Measurements from ENCODE around the gene CCNB1IP1. TPM values are rescaled to one million over a fixed set of nuclear protein-coding genes. Genes with fewer than 3 reads are reported as not detected.

CCNB1IP1 gene
- total RNA-seq, 4 donors from 2014 or later = 21.5 to 52.0 (median 28.4) TPM

DNA sequence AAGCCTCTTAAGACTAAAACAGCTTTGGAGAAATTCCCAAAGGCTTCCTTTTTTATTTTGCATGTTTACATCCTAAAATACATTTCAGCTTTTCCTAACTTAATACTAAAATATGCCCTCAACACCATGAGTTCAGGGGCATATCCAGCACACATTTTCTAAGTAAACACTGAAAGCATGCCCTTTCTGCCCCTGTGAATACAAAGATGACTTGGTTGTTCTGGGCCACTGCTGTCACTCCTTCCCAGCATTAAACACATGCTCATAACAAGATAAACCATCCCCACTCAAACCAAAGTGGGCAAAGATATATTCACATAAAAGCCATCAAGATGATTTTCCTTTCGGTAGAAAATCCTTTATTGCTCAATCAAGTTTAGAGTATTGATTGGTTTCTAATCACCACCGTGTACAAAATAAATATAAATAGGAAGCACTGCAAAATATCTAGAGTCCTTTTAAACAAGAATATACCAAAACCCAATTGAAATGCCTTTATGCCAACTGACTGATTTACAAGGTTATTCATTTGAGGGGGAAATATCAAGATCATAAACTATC lies 1.9 kb downstream of the CCNB1IP1 start:
- peaks cover 0 to 3% (median 1%) of the 10 kb centered on the region in 4 donors for H3K4me1 ChIP-seq
- DNase-seq = no peak
- no peak overlapping the region for H3K4me3 ChIP-seq
- H3K27ac ChIP-seq = no peak overlapping the region
- no peaks in the 10 kb centered on the region for H3K9me3 ChIP-seq
- H3K27me3 ChIP-seq = no peaks in the 10 kb centered on the region
- no peak for TF ChIP-seq POLR2A (IDR thresholded peaks at IDR 0.05)
- TF ChIP-seq, protein P1, sequence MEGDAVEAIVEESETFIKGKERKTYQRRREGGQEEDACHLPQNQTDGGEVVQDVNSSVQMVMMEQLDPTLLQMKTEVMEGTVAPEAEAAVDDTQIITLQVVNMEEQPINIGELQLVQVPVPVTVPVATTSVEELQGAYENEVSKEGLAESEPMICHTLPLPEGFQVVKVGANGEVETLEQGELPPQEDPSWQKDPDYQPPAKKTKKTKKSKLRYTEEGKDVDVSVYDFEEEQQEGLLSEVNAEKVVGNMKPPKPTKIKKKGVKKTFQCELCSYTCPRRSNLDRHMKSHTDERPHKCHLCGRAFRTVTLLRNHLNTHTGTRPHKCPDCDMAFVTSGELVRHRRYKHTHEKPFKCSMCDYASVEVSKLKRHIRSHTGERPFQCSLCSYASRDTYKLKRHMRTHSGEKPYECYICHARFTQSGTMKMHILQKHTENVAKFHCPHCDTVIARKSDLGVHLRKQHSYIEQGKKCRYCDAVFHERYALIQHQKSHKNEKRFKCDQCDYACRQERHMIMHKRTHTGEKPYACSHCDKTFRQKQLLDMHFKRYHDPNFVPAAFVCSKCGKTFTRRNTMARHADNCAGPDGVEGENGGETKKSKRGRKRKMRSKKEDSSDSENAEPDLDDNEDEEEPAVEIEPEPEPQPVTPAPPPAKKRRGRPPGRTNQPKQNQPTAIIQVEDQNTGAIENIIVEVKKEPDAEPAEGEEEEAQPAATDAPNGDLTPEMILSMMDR (IDR thresholded peaks at IDR 0.05) = no peak
- H3K36me3 ChIP-seq = peaks cover 0 to 12% (median 0%) of the 10 kb centered on the region in 3 donors

DNA sequence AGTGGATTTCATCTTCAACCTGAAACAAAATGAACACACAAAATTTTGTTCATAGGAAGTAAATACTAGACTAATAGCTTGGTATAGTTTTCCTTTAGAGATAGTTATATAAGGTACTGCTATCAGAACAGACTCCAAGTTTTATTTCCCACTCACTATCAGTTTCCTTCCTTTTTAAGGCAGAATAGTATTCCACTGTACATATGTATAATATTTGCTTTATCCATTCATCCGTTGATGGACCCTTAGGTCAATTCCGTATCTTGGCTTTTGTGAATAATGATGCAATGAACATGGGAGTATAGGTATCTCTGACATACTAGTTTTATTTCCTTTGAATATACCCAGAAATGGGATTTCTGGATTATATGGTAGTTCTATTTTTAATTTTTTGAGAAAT lies 3.7 kb downstream of the CCNB1IP1 start:
- no peaks in the 10 kb centered on the region for H3K27me3 ChIP-seq
- H3K36me3 ChIP-seq = peaks cover 0 to 30% (median 0%) of the 10 kb centered on the region in 3 donors
- TF ChIP-seq, protein P1 (IDR thresholded peaks at IDR 0.05) = no peak
- TF ChIP-seq POLR2A (IDR thresholded peaks at IDR 0.05) = no peak
- H3K9me3 ChIP-seq = no peaks in the 10 kb centered on the region
- DNase-seq = no peak
- H3K4me1 ChIP-seq = peaks cover 0 to 3% (median 1%) of the 10 kb centered on the region in 4 donors
- H3K4me3 ChIP-seq = no peak overlapping the region
- H3K27ac ChIP-seq = no peak overlapping the region

DNA sequence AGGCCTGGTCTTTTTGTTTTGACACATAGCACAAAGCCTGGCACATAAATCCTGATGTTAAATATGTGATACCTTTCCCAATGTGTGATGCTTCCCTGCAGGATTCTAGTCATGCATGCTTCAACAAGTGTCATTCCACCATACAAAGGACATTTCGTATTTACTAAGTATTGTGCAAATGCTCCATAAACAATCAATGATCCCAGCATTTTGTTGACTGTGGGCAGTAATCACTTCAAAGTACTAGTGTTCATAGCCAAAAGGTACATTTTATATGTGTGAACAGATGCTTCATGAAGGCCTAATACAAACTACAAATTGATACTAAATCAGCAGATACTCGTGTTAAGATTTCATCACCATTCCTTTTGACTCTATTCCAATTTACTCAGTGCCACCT lies 4.4 kb downstream of the CCNB1IP1 start:
- Histone ChIP-seq H3K27me3 (no peaks in the 10 kb centered on the region), H3K36me3 (peaks cover 0 to 35% (median 0%) of the 10 kb centered on the region in 3 donors), H3K27ac (no peak overlapping the region), H3K4me3 (no peak overlapping the region), H3K4me1 (peaks cover 0 to 3% (median 1%) of the 10 kb centered on the region in 4 donors), H3K9me3 (no peaks in the 10 kb centered on the region)
- no peak for DNase-seq
- no peak for TF ChIP-seq POLR2A (IDR thresholded peaks at IDR 0.05)
- TF ChIP-seq, protein P1 (IDR thresholded peaks at IDR 0.05) = no peak

DNA sequence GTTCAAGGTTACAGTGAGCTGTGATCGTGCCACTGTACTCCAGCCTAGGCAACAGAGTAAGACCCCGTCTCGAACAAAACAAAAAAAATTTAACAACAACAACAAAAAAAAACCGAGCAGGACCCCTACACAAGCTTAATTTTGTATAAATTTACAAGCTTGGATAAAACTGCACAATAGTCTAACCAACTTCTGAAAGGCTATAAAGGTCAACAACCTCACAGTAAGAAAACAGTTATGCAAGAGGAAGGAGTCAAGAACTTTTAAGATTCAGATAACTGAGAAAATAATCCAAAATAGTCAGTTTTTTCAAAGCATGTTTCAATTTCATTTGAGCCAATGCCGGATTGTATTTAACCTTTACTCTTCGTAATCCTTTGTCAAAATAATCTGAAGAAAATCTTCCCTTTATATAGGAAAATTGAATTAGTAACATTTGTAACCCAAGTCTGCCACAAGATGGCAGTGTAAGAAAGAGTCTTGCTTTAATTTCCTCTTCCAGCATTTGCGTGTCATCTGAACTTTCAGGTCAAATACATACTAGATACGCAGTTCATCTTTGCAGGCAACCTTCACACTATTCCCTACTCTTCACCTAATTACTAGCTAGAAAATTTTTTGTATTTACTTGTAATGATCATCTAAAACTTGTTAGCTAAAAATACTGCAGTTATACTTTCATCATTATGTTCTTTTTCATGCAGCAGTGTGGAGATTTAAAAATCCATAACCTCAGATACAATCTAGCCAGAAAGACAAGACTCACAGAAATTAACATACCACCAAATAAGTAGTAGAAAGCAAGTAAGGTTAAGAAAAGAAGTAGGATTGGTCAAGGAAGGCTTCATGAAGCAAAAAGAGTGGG lies 5.8 kb downstream of the CCNB1IP1 start:
- H3K36me3 ChIP-seq = peaks cover 0 to 41% (median 0%) of the 10 kb centered on the region in 3 donors
- no peak for TF ChIP-seq POLR2A (IDR thresholded peaks at IDR 0.05)
- TF ChIP-seq, protein P1 (IDR thresholded peaks at IDR 0.05) = peak; percentile 46 to 91 (median 86)
- peaks cover 0 to 3% (median 1%) of the 10 kb centered on the region in 4 donors for H3K4me1 ChIP-seq
- H3K27ac ChIP-seq = peak overlapping the region in 2 of 4 donors; percentile 6 to 20
- H3K27me3 ChIP-seq = no peaks in the 10 kb centered on the region
- H3K9me3 ChIP-seq = no peaks in the 10 kb centered on the region
- no peak for DNase-seq
- H3K4me3 ChIP-seq = no peak overlapping the region

DNA sequence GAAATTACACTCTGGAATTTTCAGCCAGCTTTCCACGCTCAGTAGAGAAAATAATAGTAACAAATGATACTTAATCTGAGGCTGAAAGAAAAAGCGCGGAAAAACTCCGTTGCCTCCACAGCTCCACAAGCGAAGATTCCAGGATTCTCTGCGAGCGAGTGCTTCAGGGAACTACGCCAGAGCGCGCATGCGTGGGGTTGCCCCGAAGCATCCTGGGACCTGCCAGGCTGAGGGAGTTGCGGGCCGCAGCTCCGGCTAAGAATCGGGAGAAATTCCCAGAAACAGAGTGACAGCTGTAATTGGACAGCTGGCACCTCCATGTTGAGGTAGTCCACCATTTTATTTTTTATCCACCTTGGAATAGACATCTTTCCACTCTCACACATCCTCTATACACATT lies 15.4 kb downstream of the CCNB1IP1 start:
- TF ChIP-seq, protein P1 (IDR thresholded peaks at IDR 0.05) = no peak
- no peak for TF ChIP-seq POLR2A (IDR thresholded peaks at IDR 0.05)
- Histone ChIP-seq H3K9me3 (no peaks in the 10 kb centered on the region), H3K27ac (no peak overlapping the region), H3K36me3 (peaks cover 0 to 71% (median 0%) of the 10 kb centered on the region in 3 donors), H3K27me3 (no peaks in the 10 kb centered on the region), H3K4me3 (no peak overlapping the region), H3K4me1 (no peaks in the 10 kb centered on the region)
- DNase-seq = no peak

All from Peyer's patch (tissue), 4 donors.